ENCODE data around the gene KLK15. TPM values are rescaled to one million over a fixed set of nuclear protein-coding genes. Genes with fewer than 3 reads are reported as not detected.

The KLK15 gene
- total and polyA plus RNA-seq, 2 of the 8 experiments (the other 6 are each of a cell fraction or from before 2014, with no cell fraction given) = not detected

- TF ChIP-seq KDM5A (IDR thresholded peaks at IDR 0.05; ENCODE audit: low read length) (no peak), TEAD4 (IDR thresholded peaks at IDR 0.05; ENCODE audit: low read depth, low read length) (no peak), CBX8 (IDR thresholded peaks at IDR 0.05; ENCODE audit: borderline replicate concordance, low read depth, low read length) (no peak), ZNF274 (IDR thresholded peaks at IDR 0.05; ENCODE audit: borderline replicate concordance, extremely low read depth, low read length) (no peak), YY1 (IDR thresholded peaks at IDR 0.05; ENCODE audit: low read depth, low read length) (no peak), EGR1 (IDR thresholded peaks at IDR 0.05; ENCODE audit: borderline replicate concordance, low read depth, low read length) (no peak)
Observed at GRCh38 chr19:50820086-50820485, 13.3 kb downstream of the KLK15 start (continued).

All from H1 (cell line).